IPS-18c (cell line): Measurements from ENCODE around the gene ARFGAP3.

Experiments
- H3K4me3 ChIP-seq: 2 replicates; pipeline ENCODE4 v1.7.0; 2013; ENCODE audit warnings: low read depth, mild to moderate bottlenecking, low read length, moderate library complexity; ENCODE audit not compliant: insufficient read depth
- H3K9me3 ChIP-seq: one replicate; pipeline ENCODE4 v1.6.1; 2013; ENCODE audit warnings: mild to moderate bottlenecking, low read length, moderate library complexity; ENCODE audit not compliant: control insufficient read depth, insufficient read depth

ARFGAP3 gene

DNA sequence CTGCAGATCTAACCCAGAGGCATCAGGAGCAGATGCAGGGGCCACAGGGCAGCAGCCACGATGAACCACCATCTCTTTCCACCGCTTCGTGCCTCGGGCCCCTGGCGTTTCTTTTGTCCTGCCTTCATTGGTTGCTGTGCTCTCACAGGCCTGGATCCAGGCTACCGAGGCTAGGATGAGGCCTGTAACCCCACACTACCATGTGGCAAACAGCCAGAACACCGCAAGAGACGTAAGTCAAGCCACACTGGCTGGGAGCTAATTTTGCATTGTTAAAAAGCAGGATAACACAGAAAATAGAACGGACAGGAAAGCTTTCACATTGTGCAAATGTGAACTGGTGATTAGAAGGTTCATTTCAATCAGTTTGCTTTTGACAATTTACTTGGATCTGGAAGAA, 15.7 kb upstream of the ARFGAP3 start:
- H3K9me3 ChIP-seq, result no peaks in the 10 kb centered on the region
- no peak overlapping the region for H3K4me3 ChIP-seq

DNA sequence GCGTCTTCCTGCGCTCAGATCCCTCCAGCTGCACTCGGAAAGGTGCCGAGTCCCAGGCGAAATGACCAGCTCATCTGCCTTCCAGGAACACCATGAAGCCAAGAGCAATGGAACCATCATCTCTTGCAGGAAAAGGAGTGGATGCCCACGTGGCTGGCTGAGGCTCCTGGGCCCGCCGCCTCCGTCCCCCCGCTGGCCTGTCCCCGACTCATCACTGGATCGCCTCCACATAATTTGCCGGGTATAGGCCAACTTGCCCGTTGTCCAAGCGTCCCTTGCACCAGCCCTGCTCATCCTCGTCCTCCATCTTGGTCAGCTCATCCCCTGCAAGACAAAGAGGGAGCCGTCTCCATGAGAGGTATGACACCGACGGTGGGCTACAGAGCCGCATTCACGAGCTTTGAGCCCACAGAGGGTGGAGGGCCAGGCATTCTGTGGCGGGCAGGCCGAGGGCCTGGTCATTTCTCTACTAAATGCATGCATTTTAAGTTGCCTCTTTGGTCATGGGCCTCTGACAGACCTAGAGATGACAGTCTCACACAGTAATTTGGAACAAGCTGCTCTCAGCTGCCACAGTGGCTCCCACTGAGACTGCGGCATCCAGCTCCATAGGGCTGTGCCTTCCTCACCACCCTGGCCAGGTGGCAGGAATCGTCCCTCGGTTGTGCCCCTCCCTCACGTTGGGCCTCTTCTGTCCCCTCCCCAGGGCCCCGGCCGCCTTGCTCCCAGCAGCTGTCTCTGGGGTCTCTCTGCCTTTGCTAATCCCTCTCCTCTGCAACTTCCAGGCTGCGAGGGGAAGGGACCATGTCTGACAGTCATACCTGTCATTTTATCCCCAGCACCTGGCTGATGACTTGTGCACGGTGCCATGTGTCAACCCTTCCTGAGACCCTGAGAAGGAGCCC, 14.3 kb upstream of the ARFGAP3 start:
- Histone ChIP-seq H3K4me3 (no peak overlapping the region), H3K9me3 (no peaks in the 10 kb centered on the region)

DNA sequence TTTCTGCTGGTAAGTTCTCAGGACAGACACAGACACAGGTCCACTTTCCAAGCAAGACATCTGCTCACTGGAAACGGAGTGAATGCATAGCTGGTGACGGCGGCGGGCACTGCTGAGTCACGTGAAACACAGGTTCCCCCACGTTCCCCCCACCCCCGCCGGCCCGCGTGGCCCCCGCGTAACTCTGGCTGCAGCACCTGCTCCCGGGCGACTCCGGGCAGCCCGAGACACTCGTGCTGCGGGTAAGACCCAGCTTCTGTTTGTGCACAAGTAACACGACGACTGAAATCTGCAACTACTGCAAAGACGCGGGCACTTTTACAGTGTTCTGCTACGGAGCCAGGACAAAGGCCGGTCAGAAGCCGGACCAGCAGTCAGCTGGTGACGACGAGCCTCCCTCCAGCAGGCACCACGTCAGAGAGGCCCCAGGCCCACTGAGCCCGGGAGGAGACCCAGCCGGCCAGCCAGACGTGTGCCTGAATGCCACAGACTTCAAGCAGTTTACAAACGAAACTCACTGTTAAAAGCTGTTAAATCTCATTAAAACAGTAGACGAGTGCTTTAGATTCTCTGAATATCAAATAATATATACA, 12.9 kb upstream of the ARFGAP3 start:
- Histone ChIP-seq H3K9me3 (no peaks in the 10 kb centered on the region), H3K4me3 (no peak overlapping the region)

DNA sequence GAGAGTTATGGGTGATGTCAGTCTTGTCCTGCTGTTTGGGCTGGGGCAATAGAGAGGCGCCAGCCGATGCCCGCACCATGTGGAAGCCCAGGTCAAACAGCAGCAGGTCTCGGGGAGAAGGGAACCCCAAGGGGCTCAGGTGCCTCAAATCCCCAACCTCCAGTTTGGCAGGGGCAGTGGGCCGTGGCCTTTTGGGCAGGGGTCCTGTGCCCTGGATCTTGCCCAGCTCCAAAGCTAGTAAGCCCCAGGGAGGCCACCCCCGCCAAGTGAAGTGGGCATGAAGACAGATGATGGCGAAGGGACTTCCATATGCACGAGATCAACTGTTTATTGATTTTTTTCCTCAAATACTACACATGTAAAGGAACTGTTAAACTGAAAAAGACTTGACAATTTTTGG, 12.4 kb upstream of the ARFGAP3 start:
- Histone ChIP-seq H3K9me3 (no peaks in the 10 kb centered on the region), H3K4me3 (no peak overlapping the region)

DNA sequence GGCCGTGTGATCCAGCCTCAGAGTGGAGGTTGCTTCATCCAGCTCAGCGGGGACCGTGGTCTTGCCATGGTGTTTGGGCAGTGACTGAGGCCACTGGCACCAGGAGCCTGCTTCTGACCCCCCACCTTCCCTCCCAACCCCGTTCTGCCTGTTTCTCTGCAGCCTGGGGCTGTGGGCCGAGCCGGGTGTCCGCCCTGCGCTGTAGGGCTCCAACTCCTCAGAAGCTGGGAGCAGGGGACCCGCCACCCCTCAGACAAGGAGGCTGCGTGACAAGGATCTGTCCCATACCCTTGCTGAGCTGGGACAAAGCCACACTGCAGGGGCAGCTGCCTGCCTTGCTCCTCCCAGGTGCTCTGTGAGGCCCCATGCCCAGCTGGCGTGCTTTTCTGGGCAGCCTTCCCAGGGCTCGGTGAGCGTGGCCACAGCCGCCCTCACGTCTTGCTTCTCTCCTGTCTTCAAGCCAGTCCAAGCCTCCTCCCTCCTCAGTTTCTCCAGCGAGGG, 11.7 kb upstream of the ARFGAP3 start:
- no peak overlapping the region for H3K4me3 ChIP-seq
- no peaks in the 10 kb centered on the region for H3K9me3 ChIP-seq

DNA sequence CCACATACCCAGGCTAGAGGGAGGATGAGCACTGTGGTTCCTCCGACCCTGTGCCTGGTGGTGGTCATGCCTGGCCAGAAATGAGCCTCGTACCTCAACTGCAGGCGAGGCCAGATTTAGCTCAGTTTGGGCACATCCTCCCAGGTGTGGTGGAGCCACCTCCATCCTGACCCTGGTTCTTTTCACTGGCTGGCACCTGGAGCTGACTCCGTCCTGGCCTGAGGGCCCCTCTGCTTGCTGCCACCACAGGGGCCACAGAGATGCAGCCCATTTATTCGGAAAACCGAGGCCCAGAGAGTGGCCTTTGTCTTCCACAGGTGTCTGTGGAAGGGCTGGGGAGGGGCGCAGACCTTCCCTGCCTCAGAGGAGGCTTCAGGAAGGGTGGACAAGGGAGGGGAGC, 9.0 kb upstream of the ARFGAP3 start:
- H3K4me3 ChIP-seq, result no peak overlapping the region
- no peaks in the 10 kb centered on the region for H3K9me3 ChIP-seq

DNA sequence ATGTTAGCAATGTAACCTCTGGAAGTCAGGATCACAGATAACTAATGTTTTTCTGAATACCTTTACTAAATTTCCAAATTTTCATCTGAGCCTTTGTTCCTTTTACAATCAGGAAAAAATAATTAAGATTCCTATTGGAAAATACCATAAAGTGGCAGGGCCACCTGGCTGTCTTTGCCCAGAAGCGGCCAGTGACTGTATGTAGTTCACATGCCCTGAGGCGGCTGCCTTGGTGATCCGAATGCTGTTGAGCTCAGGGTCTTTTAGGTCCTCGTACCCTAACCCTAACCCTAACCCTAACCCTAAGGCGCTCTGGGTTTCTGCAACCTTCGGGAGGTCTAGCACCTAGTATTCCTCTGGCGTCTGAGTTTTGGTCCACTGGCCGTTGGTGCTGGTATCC, 8.5 kb upstream of the ARFGAP3 start:
- no peaks in the 10 kb centered on the region for H3K9me3 ChIP-seq
- no peak overlapping the region for H3K4me3 ChIP-seq

DNA sequence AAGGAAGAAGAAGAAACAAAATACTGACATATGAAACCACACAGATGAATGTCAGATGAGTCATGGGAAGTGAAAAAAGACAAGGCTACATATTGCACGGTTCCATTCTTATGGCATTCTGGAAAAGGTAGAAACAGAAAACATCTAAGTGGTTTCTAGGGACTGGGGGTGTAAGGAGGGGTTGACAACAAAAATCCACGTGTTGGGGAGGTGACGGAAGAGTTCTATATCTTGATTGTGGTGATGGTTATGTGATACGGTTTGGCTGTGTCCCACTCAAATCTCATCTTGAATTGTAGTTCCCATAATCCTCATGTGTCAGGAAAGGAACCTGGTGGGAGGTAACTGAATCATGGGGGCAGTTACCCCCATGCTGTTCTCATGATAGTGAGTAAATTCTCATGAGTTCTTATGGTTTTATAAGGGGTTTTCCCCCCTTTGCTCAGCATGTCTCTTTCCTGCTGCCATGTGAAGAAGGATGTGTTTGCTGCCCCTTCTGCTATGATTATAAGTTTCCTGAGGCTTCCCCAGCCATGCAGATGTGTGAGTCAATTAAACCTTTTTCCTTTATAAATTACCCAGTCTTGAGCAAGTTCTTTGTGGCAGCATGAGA, 6.4 kb upstream of the ARFGAP3 start:
- Histone ChIP-seq H3K9me3 (no peaks in the 10 kb centered on the region), H3K4me3 (no peak overlapping the region)

DNA sequence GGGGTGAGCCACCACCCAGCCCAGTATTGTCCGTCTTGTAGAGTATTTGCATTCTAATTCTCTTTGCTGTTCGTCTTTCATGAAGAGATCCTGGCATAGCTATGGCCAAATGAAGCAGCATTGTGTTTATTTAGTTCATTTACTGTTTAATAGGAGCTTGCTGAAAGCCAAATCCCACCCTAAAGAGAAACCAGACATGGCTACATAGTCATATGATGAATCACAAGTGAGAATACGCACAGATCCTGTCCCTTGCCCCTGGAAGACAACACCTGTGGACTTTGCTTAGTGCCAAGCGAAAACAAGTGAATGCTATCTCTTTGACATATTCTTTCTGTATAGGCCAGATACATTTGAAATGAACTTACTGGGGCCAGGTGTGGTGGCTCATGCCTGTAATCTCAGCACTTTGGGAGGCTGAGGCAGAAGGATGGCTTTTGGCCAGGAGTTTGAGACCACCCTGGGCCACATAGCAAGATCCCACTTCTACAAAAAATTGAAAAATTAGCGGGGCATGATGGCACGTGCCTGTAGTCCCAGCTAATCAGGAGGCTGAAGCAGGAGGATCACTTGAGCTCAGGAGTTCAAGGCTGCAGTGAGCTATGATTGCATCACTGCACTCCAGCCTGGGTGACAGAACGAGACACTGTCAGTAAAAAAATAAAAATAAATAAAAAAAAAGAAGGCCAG, 5.1 kb upstream of the ARFGAP3 start:
- Histone ChIP-seq H3K9me3 (peaks cover 2% of the 10 kb centered on the region), H3K4me3 (no peak overlapping the region)

DNA sequence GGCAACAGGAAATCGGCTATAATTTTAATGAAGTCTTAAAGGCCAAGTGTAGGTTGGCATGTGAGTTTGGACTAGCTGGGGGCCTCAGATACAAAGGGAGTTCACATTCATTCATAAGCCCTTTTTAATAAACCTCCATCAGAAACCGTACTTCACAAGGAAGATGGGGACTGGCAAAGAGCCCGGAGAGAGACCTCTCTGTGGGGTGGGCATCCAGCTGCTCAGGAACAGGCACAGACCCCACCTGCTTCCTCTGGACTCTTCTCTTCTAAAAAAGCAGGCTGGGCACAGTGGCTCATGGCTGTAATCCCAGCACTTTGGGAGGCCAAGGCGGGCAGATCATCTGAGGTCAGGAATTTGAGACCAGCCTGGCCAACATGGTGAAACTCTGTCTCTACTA, 3.9 kb upstream of the ARFGAP3 start:
- H3K9me3 ChIP-seq, result peaks cover 4% of the 10 kb centered on the region
- no peak overlapping the region for H3K4me3 ChIP-seq

DNA sequence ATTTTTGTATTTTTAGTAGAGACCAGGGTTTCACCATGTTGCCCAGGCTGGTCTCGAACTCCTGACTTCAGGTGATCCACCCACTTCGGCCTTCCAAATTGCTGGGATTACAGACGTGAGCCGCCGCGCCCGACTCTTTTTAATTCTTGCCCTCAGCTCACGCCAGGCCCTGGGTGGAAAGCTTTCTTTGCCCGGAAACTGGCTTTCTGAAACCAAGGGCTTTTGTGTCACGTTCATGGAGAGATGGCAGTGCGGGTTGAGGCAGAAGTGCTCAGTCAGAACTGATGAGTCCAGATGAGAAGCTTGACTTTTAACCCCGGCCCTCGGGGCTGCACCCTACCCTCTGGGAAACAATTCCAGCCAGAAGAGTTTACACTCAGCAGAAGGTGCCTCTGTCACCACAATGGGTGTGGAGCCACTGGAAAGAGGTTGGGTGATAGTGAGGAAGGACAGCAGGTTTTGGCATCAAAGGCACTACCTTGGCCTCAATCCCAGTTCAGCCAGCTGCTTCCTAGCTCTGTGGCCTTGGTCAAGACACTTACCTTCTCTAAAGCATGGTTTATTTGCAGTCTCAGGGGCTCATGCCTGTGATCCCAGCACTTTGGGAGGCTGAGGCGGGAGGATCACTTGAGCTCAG, 890 bp upstream of the ARFGAP3 start:
- Histone ChIP-seq H3K4me3 (no peak overlapping the region), H3K9me3 (peaks cover 4% of the 10 kb centered on the region)

DNA sequence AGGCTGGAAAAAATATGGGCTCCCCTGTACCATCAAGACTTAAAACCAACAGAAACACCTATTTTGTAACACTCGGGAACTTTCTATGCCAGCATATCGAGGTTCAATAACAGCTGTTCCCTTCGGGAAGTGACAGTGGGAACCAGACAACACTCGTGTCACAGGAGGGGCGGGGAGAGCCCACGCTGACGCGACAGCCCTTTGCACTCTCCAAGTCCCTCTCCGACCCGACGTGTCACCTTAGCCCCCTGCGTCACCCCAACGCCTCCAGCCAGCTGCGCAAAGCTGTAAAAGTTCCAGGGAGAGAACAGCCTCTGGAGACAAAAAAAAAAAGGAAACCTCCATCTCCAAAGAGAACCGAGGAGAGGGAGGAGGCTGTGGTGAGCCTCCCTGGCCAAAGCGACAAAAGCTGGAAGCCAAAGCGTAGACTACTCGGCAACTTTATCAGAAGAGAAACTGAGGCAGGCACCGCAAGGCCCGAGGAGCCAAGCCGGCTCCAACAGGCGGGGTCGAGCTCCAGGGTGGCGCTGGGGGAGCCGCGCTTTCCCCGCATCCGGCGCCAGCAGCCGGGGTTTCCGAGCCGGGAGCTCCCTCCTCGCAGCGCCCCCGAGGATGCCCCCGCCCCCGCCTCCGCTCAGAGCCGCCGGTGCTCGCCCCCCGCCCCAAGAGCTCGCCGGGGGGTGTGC, 751 bp downstream of the ARFGAP3 start:
- Histone ChIP-seq H3K9me3 (peaks cover 4% of the 10 kb centered on the region), H3K4me3 (peak overlapping the region; percentile 84)

DNA sequence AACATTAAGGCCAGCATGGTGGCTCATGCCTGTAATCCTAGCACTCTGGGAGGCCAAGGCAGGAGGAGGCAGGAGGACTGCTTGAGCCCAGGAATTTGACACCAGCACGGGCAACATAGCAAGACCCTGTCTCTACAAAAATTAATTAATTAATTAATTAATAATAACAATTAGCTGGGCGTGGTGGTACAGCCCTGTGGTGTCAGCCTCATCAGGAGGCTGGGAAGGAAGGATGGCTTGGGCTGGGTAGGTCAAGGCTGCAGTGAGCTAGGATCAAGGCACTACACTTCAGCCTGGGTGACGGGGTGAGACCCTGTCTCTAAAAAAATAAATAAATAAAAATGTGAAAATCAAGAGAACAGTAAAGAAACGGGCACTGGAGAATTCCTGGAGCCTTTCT, 1.4 kb downstream of the ARFGAP3 start:
- H3K9me3 ChIP-seq, result peaks cover 4% of the 10 kb centered on the region

DNA sequence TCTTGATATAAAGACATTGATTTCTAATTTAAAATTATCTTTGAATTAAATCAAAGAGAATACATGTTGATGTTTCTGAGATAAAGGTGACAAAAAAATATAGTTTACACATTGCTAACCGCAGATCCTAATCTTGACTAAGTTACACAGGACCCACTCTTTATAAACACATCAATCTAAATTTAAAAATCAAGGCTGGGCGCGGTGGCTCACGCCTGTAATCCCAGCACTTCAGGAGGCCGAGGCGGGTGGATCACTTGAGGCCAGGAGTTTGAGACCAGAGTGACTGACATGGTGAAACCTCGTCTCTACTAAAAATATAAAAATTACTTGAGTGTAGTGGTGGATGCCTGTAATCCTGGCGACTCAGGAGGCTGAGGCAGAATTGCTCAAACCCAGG, 1.9 kb downstream of the ARFGAP3 start:
- H3K9me3 ChIP-seq, result peaks cover 4% of the 10 kb centered on the region
- H3K4me3 ChIP-seq, result no peak overlapping the region

More for the DNA sequence above, 1.4 kb downstream of the ARFGAP3 start:
- H3K4me3 ChIP-seq, result peak overlapping the region; percentile 84

DNA sequence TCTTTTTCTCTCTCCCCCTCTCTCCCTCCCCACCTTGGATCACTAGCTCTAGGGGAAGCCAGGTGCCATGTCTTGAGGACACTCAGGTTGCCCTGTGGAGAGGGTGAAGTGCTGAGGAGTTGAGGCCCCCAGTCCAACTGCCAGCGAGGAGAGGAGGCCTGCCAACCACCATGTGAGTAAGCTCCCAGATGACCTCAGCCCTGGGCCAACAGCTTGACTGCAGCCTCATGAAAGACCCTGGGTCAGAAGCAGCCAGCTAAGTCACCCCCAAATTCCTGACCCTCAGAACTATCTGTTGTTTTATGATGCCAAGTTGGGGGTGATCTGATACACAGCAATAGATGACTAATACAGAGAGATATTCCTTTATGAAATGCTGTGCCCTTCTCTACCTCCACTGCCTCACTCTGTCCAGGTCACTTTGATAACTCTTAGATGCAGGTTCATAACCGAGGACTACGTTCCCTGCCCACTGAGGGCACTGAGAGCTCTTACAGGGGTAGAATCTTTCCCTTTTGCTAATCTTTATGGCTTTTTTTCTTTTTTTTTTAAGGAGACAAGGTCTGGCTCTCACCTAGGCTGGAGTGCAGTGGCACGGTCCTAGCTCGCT, 8.0 kb downstream of the ARFGAP3 start:
- Histone ChIP-seq H3K9me3 (no peaks in the 10 kb centered on the region), H3K4me3 (no peak overlapping the region)

DNA sequence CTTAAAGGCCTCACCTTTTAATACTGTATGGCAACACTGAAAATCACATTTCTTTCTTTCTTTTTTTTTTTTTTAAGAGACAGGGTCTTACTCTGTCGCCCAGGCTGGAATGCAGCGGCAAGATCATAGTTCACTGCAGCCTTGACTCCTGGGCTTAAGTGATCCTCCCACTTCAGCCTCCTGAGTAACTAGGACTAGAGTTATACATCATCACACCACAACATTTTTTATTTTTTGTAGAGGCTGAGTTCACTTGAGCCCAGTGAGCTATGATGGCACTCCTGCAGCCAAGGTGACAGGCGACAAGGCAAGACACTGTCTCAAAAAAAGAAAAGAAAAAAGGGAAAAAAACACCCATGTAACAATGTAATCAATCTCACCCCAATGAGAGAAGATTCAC, 10.0 kb downstream of the ARFGAP3 start:
- Histone ChIP-seq H3K4me3 (no peak overlapping the region), H3K9me3 (no peaks in the 10 kb centered on the region)
